ENCODE measurements around the gene TNF. TPM values are rescaled to one million over a fixed set of nuclear protein-coding genes. Genes with fewer than 3 reads are reported as not detected.

TNF gene
- total RNA-seq, 1 donor from 2014 or later: 0.60 TPM

DNA sequence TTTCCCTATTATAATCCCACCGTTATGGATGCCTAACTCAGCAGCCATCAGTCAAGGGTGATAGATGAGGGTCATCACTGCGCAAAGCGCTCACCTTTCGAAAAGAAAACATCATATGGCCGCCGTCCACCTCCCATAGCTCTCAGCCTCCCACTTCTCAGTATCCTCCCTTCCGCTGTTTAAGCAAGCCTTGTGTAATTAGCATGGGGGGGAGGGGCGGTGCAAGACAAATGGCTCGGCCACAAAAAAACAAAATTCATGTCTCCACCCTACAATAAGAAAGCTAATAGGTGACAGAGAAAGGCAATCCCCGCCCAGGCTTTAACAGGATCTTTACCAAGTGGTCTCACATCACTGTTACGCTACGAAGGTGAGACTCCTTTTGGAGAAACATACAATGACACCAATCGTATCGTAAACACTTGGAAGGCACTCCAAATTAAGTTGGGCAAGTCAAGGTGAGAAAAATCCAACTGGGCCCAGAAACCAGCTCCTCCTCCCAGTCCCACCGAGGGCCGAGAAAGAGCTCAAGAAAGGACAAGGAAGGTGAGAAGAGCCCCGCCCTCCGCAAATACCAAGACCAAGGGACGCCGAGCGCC is 34.2 kb upstream of the TNF start:
- peak in 1 of 2 experiments; percentile 50 for DNase-seq (ENCODE audit: low spot score in 2 of 2, unreplicated experiment in 2 of 2)
- Mint-ChIP-seq H3K4me3 (peak overlapping the region; percentile 99), H3K9me3 (no peaks in the 10 kb centered on the region), H3K27me3 (ENCODE audit: low read depth) (no peaks in the 10 kb centered on the region), H3K27ac (peak overlapping the region; percentile 100), H3K4me1 (peaks cover 45% of the 10 kb centered on the region), H3K36me3 (peaks cover 31% of the 10 kb centered on the region)
- TF ChIP-seq, protein P1, sequence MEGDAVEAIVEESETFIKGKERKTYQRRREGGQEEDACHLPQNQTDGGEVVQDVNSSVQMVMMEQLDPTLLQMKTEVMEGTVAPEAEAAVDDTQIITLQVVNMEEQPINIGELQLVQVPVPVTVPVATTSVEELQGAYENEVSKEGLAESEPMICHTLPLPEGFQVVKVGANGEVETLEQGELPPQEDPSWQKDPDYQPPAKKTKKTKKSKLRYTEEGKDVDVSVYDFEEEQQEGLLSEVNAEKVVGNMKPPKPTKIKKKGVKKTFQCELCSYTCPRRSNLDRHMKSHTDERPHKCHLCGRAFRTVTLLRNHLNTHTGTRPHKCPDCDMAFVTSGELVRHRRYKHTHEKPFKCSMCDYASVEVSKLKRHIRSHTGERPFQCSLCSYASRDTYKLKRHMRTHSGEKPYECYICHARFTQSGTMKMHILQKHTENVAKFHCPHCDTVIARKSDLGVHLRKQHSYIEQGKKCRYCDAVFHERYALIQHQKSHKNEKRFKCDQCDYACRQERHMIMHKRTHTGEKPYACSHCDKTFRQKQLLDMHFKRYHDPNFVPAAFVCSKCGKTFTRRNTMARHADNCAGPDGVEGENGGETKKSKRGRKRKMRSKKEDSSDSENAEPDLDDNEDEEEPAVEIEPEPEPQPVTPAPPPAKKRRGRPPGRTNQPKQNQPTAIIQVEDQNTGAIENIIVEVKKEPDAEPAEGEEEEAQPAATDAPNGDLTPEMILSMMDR (IDR thresholded peaks at IDR 0.05; ENCODE audit: unreplicated experiment): no peak

- Mint-ChIP-seq H3K36me3 (peaks cover 25% of the 10 kb centered on the region), H3K27me3 (ENCODE audit: low read depth) (no peaks in the 10 kb centered on the region), H3K9me3 (no peaks in the 10 kb centered on the region), H3K4me1 (peaks cover 47% of the 10 kb centered on the region), H3K27ac (peak within 1 kb of the TSS; percentile 100), H3K4me3 (peak within 1 kb of the TSS; percentile 99)
- DNase-seq (ENCODE audit: low spot score in 2 of 2, unreplicated experiment in 2 of 2): peak; percentile 86 to 89
- TF ChIP-seq, protein P1 (IDR thresholded peaks at IDR 0.05; ENCODE audit: unreplicated experiment): no peak
Observed at GRCh38 chr6:31541658-31542521, 33.5 kb upstream of the TNF start, which contains the start of gene DDX39B. Gene DDX39B (minus strand): TSS chr6:31542003. CDS start chr6:31540532, 1,471 bp downstream.

DNA sequence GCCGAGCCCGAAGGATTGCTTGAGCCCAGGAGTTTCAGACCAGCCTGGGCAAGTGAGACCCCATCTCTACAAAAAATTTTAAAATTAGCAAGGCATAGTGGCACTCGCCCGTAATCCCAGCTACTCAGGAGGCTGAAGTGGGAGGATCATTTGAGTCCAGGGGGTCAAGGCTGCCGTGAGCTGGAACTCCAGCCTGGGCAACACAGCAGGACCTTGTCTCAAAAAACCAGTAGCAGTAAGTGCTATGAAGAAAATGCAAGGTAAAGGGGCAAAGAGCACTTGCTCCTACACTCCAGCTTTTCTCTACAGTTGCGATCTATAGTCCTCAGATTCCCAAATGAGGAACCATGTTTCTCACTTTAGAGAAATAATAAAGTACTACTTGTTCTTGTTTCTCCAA is 31.7 kb upstream of the TNF start:
- peaks cover 16% of the 10 kb centered on the region for H3K36me3 Mint-ChIP-seq
- no peak overlapping the region for H3K27ac Mint-ChIP-seq
- H3K4me1 Mint-ChIP-seq: peaks cover 55% of the 10 kb centered on the region
- no peaks in the 10 kb centered on the region for H3K27me3 Mint-ChIP-seq (ENCODE audit: low read depth)
- H3K4me3 Mint-ChIP-seq: no peak overlapping the region
- TF ChIP-seq, protein P1 (IDR thresholded peaks at IDR 0.05; ENCODE audit: unreplicated experiment): no peak
- H3K9me3 Mint-ChIP-seq: no peaks in the 10 kb centered on the region
- DNase-seq (ENCODE audit: low spot score in 2 of 2, unreplicated experiment in 2 of 2): no peak

GRCh38 chr6:31544676-31545075 is 30.7 kb upstream of the TNF start:
- DNase-seq (ENCODE audit: low spot score in 2 of 2, unreplicated experiment in 2 of 2): no peak
- H3K4me1 Mint-ChIP-seq: peaks cover 49% of the 10 kb centered on the region
- H3K9me3 Mint-ChIP-seq: no peaks in the 10 kb centered on the region
- H3K27ac Mint-ChIP-seq: no peak overlapping the region
- TF ChIP-seq, protein P1 (IDR thresholded peaks at IDR 0.05; ENCODE audit: unreplicated experiment): no peak
- H3K27me3 Mint-ChIP-seq (ENCODE audit: low read depth): no peaks in the 10 kb centered on the region
- no peak overlapping the region for H3K4me3 Mint-ChIP-seq
- H3K36me3 Mint-ChIP-seq: peaks cover 14% of the 10 kb centered on the region

DNA sequence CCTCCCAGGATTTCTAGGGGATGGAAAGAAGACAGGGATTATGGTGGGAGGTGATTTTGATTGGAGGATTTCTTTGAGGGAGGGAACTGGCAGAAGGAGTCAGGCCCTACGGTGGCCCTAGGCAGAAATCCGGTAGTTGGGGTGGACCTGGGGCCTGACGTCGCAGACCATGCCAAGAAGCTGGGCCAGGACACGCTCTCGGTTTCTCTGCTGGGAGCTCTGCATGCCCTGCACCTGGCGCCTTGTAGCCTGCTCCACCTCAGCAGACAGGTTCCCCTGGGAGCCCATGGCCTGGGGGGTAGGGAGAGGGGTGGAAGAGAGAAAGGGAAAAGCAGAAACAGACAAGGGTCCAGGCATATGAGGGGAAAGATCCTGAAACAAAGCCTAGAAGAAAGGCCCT is 30.1 kb upstream of the TNF start:
- Mint-ChIP-seq H3K4me3 (no peak overlapping the region), H3K27ac (no peak overlapping the region)

More for the DNA sequence above, 30.1 kb upstream of the TNF start:
- TF ChIP-seq, protein P1 (IDR thresholded peaks at IDR 0.05; ENCODE audit: unreplicated experiment): no peak
- DNase-seq (ENCODE audit: low spot score in 2 of 2, unreplicated experiment in 2 of 2): no peak
- peaks cover 12% of the 10 kb centered on the region for H3K36me3 Mint-ChIP-seq
- no peaks in the 10 kb centered on the region for H3K27me3 Mint-ChIP-seq (ENCODE audit: low read depth)
- peaks cover 44% of the 10 kb centered on the region for H3K4me1 Mint-ChIP-seq
- H3K9me3 Mint-ChIP-seq: no peaks in the 10 kb centered on the region

Data from mesothelial cell of epicardium (in vitro differentiated cells).